IMR-90 (cell line): Measurements from ENCODE around the gene PTPN7. TPM values are rescaled to one million over a fixed set of nuclear protein-coding genes. Genes with fewer than 3 reads are reported as not detected.

Source experiments
- ATAC-seq: fragments of 200-7000 bp; cut with Tn5 transposase; 2 replicates; pipeline ENCODE4 v1.9.1; 2020; ENCODE audit warnings: low read depth, mild to moderate bottlenecking, moderate library complexity
- BruUV-seq: library from RNA; stranded (reverse); fragments of 400-500 nt; replicated peaks from 2 replicates; lab custom pipeline; 2021; lab: Mats Ljungman, UMichigan
- CTCF ChIA-PET: fragments of 300-600 bp; formaldehyde crosslinking; extraction: SDS; loops from one replicate; lab custom pipeline; 2021; ENCODE audit warnings: antibody characterized with exemption; lab: Yijun Ruan, JAX
- POLR2A ChIA-PET: fragments of 300-600 bp; sonication (Branson Sonifier 250); formaldehyde crosslinking; loops from one replicate; lab custom pipeline; 2022; ENCODE audit warnings: antibody characterized with exemption; ENCODE audit not compliant: unreplicated experiment; lab: Charles Lee
- DNase-seq: peaks from one replicate; pipeline ENCODE4 v3.0.0; 2013
- H2AFZ ChIP-seq: replicated peaks from 2 replicates; pipeline ENCODE3; 2013; ENCODE audit warnings: low read length, mild to moderate bottlenecking; ENCODE audit not compliant: poor library complexity
- H2AK5ac ChIP-seq: 2 replicates; pipeline ENCODE4 v1.6.1; 2013; ENCODE audit warnings: low read depth, low read length, inconsistent platforms
- H2AK9ac ChIP-seq: replicated peaks from 2 replicates; pipeline ENCODE3; 2013; ENCODE audit warnings: mild to moderate bottlenecking, low read depth, low read length, moderate library complexity; ENCODE audit not compliant: poor library complexity
- H2BK120ac ChIP-seq: 2 replicates; pipeline ENCODE4 v1.6.1; 2013; ENCODE audit warnings: low read depth, low read length, inconsistent platforms
- H2BK15ac ChIP-seq: 3 replicates; pipeline ENCODE4 v1.6.1; 2013; ENCODE audit warnings: low read depth, low read length, inconsistent platforms
- H2BK20ac ChIP-seq: 2 replicates; pipeline ENCODE4 v1.6.1; 2013; ENCODE audit warnings: low read depth, mild to moderate bottlenecking, inconsistent platforms, low read length, moderate library complexity
- H2BK5ac ChIP-seq: 2 replicates; pipeline ENCODE4 v1.6.1; 2013; ENCODE audit warnings: mild to moderate bottlenecking, low read depth, low read length, inconsistent platforms; ENCODE audit not compliant: poor library complexity, severe bottlenecking
- H3K14ac ChIP-seq: replicated peaks from 2 replicates; pipeline ENCODE4 v1.6.1; 2013; ENCODE audit warnings: low read depth, low read length, inconsistent platforms
- H3K18ac ChIP-seq: 2 replicates; pipeline ENCODE4 v1.6.1; 2013; ENCODE audit warnings: low read depth, low read length, control low read depth
- H3K23ac ChIP-seq: 2 replicates; pipeline ENCODE4 v1.6.1; 2013; ENCODE audit warnings: low read depth, low read length, inconsistent platforms
- H3K27ac ChIP-seq: 2 replicates; pipeline ENCODE4 v1.5.1; 2013; ENCODE audit warnings: mild to moderate bottlenecking, control low read depth, low read length; ENCODE audit not compliant: insufficient read depth
- H3K27me3 ChIP-seq: 2 replicates; pipeline ENCODE4 v1.6.1; 2013; ENCODE audit warnings: low read length; ENCODE audit not compliant: control insufficient read depth, insufficient read depth
- H3K36me3 ChIP-seq: 2 replicates; pipeline ENCODE4 v1.6.1; 2013; ENCODE audit warnings: low read length, mixed read lengths; ENCODE audit not compliant: control insufficient read depth, insufficient read depth
- H3K4ac ChIP-seq: 2 replicates; pipeline ENCODE4 v1.6.1; 2013; ENCODE audit warnings: low read depth, low read length, inconsistent platforms
- H3K4me1 ChIP-seq: 2 replicates; pipeline ENCODE4 v1.6.1; 2013; ENCODE audit warnings: low read length, mixed read lengths; ENCODE audit not compliant: control insufficient read depth, insufficient read depth
- H3K4me2 ChIP-seq: 2 replicates; pipeline ENCODE4 v1.6.1; 2013; ENCODE audit warnings: low read depth, mild to moderate bottlenecking, control low read depth, low read length, moderate library complexity
- H3K4me3 ChIP-seq: 2 replicates; pipeline ENCODE4 v1.5.1; 2013; ENCODE audit warnings: low read depth, mild to moderate bottlenecking, control low read depth, low read length, moderate library complexity; ENCODE audit not compliant: insufficient read depth
- H3K56ac ChIP-seq: 2 replicates; pipeline ENCODE4 v1.6.1; 2013; ENCODE audit warnings: low read length, inconsistent platforms; ENCODE audit not compliant: insufficient read depth; ENCODE audit errors: extremely low read depth
- H3K79me1 ChIP-seq, 2 experiments: 2 replicates each; pipeline ENCODE4 v1.6.1; 2013; ENCODE audit warnings: low read length in 2 of 2, inconsistent platforms in 1 of 2, low read depth in 1 of 2
- H3K9ac ChIP-seq: 2 replicates; pipeline ENCODE4 v1.6.1; 2013; ENCODE audit warnings: low read depth, low read length, control low read depth
- H3K9me1 ChIP-seq: 2 replicates; pipeline ENCODE4 v1.6.1; 2013; ENCODE audit warnings: low read length, inconsistent platforms; ENCODE audit not compliant: insufficient read depth
- H3K9me3 ChIP-seq: 2 replicates; pipeline ENCODE4 v1.6.1; 2013; ENCODE audit warnings: low read length; ENCODE audit not compliant: control insufficient read depth, insufficient read depth
- H4K20me1 ChIP-seq: 2 replicates; pipeline ENCODE4 v1.6.1; 2013; ENCODE audit warnings: low read length, inconsistent platforms; ENCODE audit not compliant: insufficient read depth
- H4K5ac ChIP-seq: 2 replicates; pipeline ENCODE4 v1.6.1; 2013; ENCODE audit warnings: mild to moderate bottlenecking, low read depth, low read length, control low read depth
- H4K8ac ChIP-seq, 2 experiments: 2 replicates each; pipeline ENCODE4 v1.6.1; 2013; ENCODE audit warnings: low read depth in 2 of 2, low read length in 2 of 2, control low read depth in 1 of 2, inconsistent platforms in 1 of 2
- H4K91ac ChIP-seq: 2 replicates; pipeline ENCODE4 v1.6.1; 2013; ENCODE audit warnings: low read depth, low read length, inconsistent platforms; ENCODE audit not compliant: insufficient read depth
- FOS ChIP-seq: fragments of 150-350 bp; IDR thresholded peaks from 2 replicates; pipeline ENCODE4 v1.6.1; 2016; ENCODE audit warnings: low read depth, low read length
- POLR2A ChIP-seq: IDR thresholded peaks from 2 replicates; pipeline ENCODE4 v1.6.1; 2012; ENCODE audit warnings: mild to moderate bottlenecking, low read depth, low read length
- RCOR1 ChIP-seq: IDR thresholded peaks from 2 replicates; pipeline ENCODE4 v1.6.1; 2012; ENCODE audit warnings: mild to moderate bottlenecking, low read length, improper control_type of control experiment; ENCODE audit not compliant: insufficient replicate concordance
- SMC3 ChIP-seq: fragments of 150-350 bp; IDR thresholded peaks from 2 replicates; pipeline ENCODE4 v1.6.1; 2016; ENCODE audit warnings: low read depth, mild to moderate bottlenecking, antibody characterized with exemption, low read length, moderate library complexity
- WGBS, 2 experiments: methylation state at CpG; one replicate each; pipeline versions ENCODE4 v1.1.5 to v1.1.7; 2013; ENCODE audit warnings: missing lambda C conversion rate in 2 of 2; ENCODE audit not compliant: insufficient read length in 1 of 2; ENCODE audit errors: extremely low coverage in 2 of 2; 5-methylcytosine and 5-hydroxymethylcytosine counted together
- dilution Hi-C: fragments of 300-500 bp; cut with HindIII; formaldehyde crosslinking; loops from one replicate; pipeline ENCODE4 v1.14.3; 2018; ENCODE audit warnings: low sequenced_read_pairs; ENCODE audit not compliant: unreplicated experiment
- in situ Hi-C: fragments of 300-500 bp; cut with MboI; formaldehyde crosslinking; loops from 3 replicates; pipeline ENCODE4 v1.14.3; 2019; ENCODE audit warnings: low sequenced_read_pairs, inconsistent platforms, mixed read lengths
- intact Hi-C: fragments of 100-400 bp; cut with micrococcal nuclease; formaldehyde crosslinking; loops from 2 replicates; pipeline ENCODE4 v1.10.0; 2022
- polyA plus RNA-seq, 3 experiments: library from polyadenylated mRNA; depleted of rRNA; stranded (reverse); fragments of >200 nt; gene quantifications; 2 replicates each; pipeline ENCODE4 v1.2.3, GENCODE V29; 2012; ENCODE audit warnings: low replicate concordance in 1 of 3
- total RNA-seq: library from RNA; depleted of rRNA; stranded (reverse); fragments of >200 nt; gene quantifications from 2 replicates; pipeline ENCODE4 v1.2.3, GENCODE V29; 2012
- TF ChIP-seq, protein P1 (sequence below): conservative IDR thresholded peaks from 2 replicates; pipeline ENCODE4 v1.5.1; 2012; ENCODE audit warnings: mild to moderate bottlenecking, low read depth, low read length, improper control_type of control experiment
- TF ChIP-seq, protein P2 (sequence below): fragments of 150-350 bp; IDR thresholded peaks from 2 replicates; pipeline ENCODE4 v1.6.1; 2016; ENCODE audit warnings: low read depth, mild to moderate bottlenecking, low read length, moderate library complexity, borderline replicate concordance
- TF ChIP-seq, protein P3 (sequence below): fragments of 150-350 bp; IDR thresholded peaks from 2 replicates; pipeline ENCODE4 v1.6.1; 2017; ENCODE audit warnings: mild to moderate bottlenecking, antibody characterized with exemption, low read length, low read depth

The PTPN7 gene
- total and polyA plus RNA-seq, 2 of the 4 experiments (the other 2 are of a cell fraction), result 0.05 TPM; not detected in 1

DNA sequence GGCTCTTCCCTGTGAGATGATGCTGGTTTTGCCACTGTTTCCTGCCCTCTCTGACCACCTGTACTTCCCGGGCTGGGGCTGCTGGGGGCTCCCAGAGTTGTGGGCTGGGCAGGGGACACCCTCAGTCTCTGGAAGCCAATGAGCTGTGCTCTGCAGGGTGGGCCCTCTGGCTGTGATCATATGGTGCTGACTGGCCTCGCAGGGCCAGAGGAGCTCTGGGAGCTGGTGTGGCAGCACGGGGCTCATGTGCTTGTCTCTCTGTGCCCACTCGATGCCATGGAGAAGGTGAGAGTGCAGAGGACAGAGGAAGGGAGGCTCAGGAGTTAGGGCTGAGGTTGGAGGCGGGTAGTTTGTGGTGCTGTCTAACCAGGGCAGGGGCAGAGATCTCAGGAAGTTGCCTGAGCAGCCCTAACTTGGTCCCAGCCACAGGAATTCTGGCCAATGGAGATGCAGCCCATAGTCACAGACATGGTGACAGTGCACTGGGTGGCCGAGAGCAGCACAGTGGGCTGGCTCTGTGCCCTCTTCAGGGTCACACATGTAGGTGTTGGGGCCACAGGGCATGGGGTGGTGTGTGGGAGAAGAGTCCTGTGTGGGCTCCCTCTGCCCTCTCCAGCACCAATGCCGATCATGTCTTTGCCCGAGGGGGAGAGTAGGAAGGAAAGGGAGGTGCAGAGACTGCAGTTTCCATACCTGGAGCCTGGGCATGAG lies 27.4 kb upstream of the PTPN7 start:
- POLR2A ChIA-PET, result no interaction called here
- dilution Hi-C loops (no loop called here), in situ Hi-C loops (loop anchor here (5.0 kb wide), 1 partner anchor 524 kb away; the partner anchor contains the start of gene SYT2)

More for the DNA sequence above, 27.4 kb upstream of the PTPN7 start:
- 36% methylated on average over 3 of the region's 8 CpGs; no CpG with 5 or more reads in 1 of the 2 experiments for WGBS, 2 experiments
- no peak overlapping the region for H3K27ac ChIP-seq
- H3K9me3 ChIP-seq, result no peaks in the 10 kb centered on the region
- no peak for DNase-seq
- no peak overlapping the region for H3K56ac ChIP-seq
- peaks cover 43% of the 10 kb centered on the region for H3K27me3 ChIP-seq
- H3K4me1 ChIP-seq, result no peaks in the 10 kb centered on the region
- H4K8ac ChIP-seq, result no peak overlapping the region
- H3K18ac ChIP-seq, result no peak overlapping the region
- BruUV-seq, result no TSS peak
- no peak overlapping the region for H3K9ac ChIP-seq
- H3K14ac ChIP-seq, result no peak overlapping the region
- H3K4me3 ChIP-seq, result no peak overlapping the region
- no peak overlapping the region for H3K4ac ChIP-seq
- no peak overlapping the region for H2AFZ ChIP-seq
- H4K20me1 ChIP-seq, result peaks cover 4% of the 10 kb centered on the region; the same call in 1 of the 2 replicates
- no peak for ATAC-seq
- no peak overlapping the region for H3K4me2 ChIP-seq
- no peak overlapping the region for H2BK20ac ChIP-seq
- no peak overlapping the region for H2AK9ac ChIP-seq
- no peak overlapping the region for H2BK120ac ChIP-seq
- CTCF ChIA-PET, result interaction anchor here (0.6 to 0.9 kb wide), 2 partner anchors 133 to 531 kb away, joined by 3 to 4 read pairs; no protein-coding TSS in a partner anchor
- H2AK5ac ChIP-seq, result no peak overlapping the region
- no peaks in the 10 kb centered on the region for H3K9me1 ChIP-seq
- TF ChIP-seq, protein P1, sequence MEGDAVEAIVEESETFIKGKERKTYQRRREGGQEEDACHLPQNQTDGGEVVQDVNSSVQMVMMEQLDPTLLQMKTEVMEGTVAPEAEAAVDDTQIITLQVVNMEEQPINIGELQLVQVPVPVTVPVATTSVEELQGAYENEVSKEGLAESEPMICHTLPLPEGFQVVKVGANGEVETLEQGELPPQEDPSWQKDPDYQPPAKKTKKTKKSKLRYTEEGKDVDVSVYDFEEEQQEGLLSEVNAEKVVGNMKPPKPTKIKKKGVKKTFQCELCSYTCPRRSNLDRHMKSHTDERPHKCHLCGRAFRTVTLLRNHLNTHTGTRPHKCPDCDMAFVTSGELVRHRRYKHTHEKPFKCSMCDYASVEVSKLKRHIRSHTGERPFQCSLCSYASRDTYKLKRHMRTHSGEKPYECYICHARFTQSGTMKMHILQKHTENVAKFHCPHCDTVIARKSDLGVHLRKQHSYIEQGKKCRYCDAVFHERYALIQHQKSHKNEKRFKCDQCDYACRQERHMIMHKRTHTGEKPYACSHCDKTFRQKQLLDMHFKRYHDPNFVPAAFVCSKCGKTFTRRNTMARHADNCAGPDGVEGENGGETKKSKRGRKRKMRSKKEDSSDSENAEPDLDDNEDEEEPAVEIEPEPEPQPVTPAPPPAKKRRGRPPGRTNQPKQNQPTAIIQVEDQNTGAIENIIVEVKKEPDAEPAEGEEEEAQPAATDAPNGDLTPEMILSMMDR, result no peak
- TF ChIP-seq FOS (no peak), SMC3 (no peak), POLR2A (no peak), RCOR1 (no peak)
- TF ChIP-seq, protein P2, sequence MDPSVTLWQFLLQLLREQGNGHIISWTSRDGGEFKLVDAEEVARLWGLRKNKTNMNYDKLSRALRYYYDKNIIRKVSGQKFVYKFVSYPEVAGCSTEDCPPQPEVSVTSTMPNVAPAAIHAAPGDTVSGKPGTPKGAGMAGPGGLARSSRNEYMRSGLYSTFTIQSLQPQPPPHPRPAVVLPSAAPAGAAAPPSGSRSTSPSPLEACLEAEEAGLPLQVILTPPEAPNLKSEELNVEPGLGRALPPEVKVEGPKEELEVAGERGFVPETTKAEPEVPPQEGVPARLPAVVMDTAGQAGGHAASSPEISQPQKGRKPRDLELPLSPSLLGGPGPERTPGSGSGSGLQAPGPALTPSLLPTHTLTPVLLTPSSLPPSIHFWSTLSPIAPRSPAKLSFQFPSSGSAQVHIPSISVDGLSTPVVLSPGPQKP, result no peak
- TF ChIP-seq, protein P3, sequence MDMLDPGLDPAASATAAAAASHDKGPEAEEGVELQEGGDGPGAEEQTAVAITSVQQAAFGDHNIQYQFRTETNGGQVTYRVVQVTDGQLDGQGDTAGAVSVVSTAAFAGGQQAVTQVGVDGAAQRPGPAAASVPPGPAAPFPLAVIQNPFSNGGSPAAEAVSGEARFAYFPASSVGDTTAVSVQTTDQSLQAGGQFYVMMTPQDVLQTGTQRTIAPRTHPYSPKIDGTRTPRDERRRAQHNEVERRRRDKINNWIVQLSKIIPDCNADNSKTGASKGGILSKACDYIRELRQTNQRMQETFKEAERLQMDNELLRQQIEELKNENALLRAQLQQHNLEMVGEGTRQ, result no peak
- no peak overlapping the region for H3K23ac ChIP-seq
- H4K91ac ChIP-seq, result no peak overlapping the region
- H4K5ac ChIP-seq, result no peak overlapping the region
- no peaks in the 10 kb centered on the region for H3K79me1 ChIP-seq
- intact Hi-C loops, result no loop called here
- no peak overlapping the region for H2BK15ac ChIP-seq
- no peaks in the 10 kb centered on the region for H3K36me3 ChIP-seq
- no peak overlapping the region for H2BK5ac ChIP-seq
